H1 (cell line): ENCODE data around the gene KDF1. TPM values are rescaled to one million over a fixed set of nuclear protein-coding genes. Genes with fewer than 3 reads are reported as not detected.

Experiments
- CBX8 ChIP-seq: fragments of 300-800, 300-1000 bp; sonication (generic); IDR thresholded peaks from 2 replicates; pipeline ENCODE4 v1.7.1; 2016; ENCODE audit warnings: low read depth, low read length, borderline replicate concordance
- CTBP2 ChIP-seq: IDR thresholded peaks from 2 replicates; pipeline ENCODE4 v1.7.0; 2011; ENCODE audit warnings: borderline replicate concordance, mild to moderate bottlenecking, moderate library complexity, mixed read lengths, low read length; ENCODE audit not compliant: insufficient read depth, insufficient read length
- MAFK ChIP-seq: IDR thresholded peaks from 2 replicates; pipeline ENCODE4 v1.6.1; 2012; ENCODE audit warnings: low read depth, mild to moderate bottlenecking, improper control_type of control experiment, low read length
- POU5F1 ChIP-seq: IDR thresholded peaks from 2 replicates; pipeline ENCODE4 v1.6.1; 2011; ENCODE audit warnings: low read depth, mild to moderate bottlenecking, low read length, moderate library complexity
- TCF12 ChIP-seq: IDR thresholded peaks from 2 replicates; pipeline ENCODE4 v1.6.1; 2011; ENCODE audit warnings: low read depth, mild to moderate bottlenecking, low read length
- polyA plus RNA-seq, 7 experiments: library from polyadenylated mRNA; depleted of rRNA in 3 of 7; stranded (reverse) in 5 of 7; unstranded in 2 of 7; fragments of >200 nt in 5 of 7; fragments of 200-250 nt in 2 of 7; gene quantifications; 1 replicate in 5 of 7; 2 replicates in 1 of 7; 4 replicates in 1 of 7; pipeline versions ENCODE4 v1.2.1 to v1.2.3, GENCODE V29; 2011 to 2013; ENCODE audit warnings: missing spikeins in 2 of 7, mixed read lengths in 2 of 7
- total RNA-seq: library from RNA; stranded (reverse); fragmentation: NEBNext Ultra II Directional; extraction: Animal tissue kit (Norgen Biotek cat#: 25700); gene quantifications from 2 replicates; pipeline ENCODE4 v1.2.1, GENCODE V29; 2021

KDF1 gene
- total and polyA plus RNA-seq, 2 of the 8 experiments (the other 6 are each of a cell fraction or from before 2014, with no cell fraction given): 16.9 to 37.5 TPM

DNA sequence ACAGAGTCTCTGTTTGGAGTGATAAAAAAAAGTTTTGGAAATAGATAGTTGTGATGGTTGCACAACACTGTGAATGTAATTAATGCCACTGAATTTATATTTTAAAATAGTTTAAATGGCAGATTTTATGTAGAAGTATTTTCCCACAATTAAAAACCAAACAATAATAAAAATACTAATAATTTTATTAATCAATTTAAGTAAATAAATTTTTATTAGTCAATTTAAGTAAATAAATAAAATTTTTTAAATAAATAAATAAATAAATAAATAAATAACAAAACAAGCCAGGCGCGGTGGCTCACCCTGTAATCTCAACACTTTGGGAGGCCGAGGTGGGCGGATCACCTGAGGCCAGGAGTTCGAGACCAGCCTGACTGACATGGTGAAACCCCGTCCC, 4.9 kb upstream of the KDF1 start (continued):
- TF ChIP-seq POU5F1 (no peak), TCF12 (no peak), CBX8 (no peak), MAFK (no peak), CTBP2 (no peak)
